ENCODE results near the gene SLC15A4. TPM values are rescaled to one million over a fixed set of nuclear protein-coding genes. Genes with fewer than 3 reads are reported as not detected.
A peak's percentile ranks its signal among the peaks of the same experiment; 100 is the strongest.

Gene SLC15A4
- total RNA-seq, 1 donor from 2014 or later, result 11.9 TPM

DNA sequence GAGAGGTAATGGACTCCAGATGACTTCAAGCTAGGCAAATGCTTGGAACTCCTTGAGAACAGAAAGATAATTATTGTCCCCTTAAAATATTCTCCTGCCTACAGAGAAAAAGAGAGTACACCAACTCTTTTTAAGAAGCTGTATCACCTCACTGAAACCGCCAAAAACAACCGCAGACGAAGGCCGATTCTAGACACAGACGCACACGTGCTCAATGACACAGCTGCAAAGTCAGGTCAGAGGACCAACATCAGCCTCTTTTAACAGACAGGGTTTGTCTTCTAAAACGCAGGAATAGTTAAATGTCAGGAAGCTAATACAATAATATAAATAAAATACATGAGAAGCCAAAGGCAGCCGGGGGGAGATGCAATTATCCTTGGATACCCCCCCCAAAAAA is 19.0 kb downstream of the SLC15A4 start:
- no peak overlapping the region for H3K9ac ChIP-seq (ENCODE audit: low read length)
- H3K27ac ChIP-seq (ENCODE audit: low read depth, low read length), result no peak overlapping the region
- Mint-ChIP-seq H3K36me3 (ENCODE audit: low read depth, unreplicated experiment) (peaks cover 5% of the 10 kb centered on the region), H3K27me3 (ENCODE audit: low read depth, unreplicated experiment) (no peaks in the 10 kb centered on the region), H3K9me3 (ENCODE audit: unreplicated experiment) (peaks cover 4% of the 10 kb centered on the region), H3K4me3 (ENCODE audit: unreplicated experiment) (no peak overlapping the region), H3K27ac (ENCODE audit: unreplicated experiment) (no peak overlapping the region), H3K4me1 (ENCODE audit: low read depth, unreplicated experiment) (peaks cover 3% of the 10 kb centered on the region)
- peaks cover 25% of the 10 kb centered on the region for H3K36me3 ChIP-seq (ENCODE audit: insufficient read depth, low read length)
- no peak overlapping the region for H3K4me2 ChIP-seq (ENCODE audit: low read length)
- TF ChIP-seq, protein P1, sequence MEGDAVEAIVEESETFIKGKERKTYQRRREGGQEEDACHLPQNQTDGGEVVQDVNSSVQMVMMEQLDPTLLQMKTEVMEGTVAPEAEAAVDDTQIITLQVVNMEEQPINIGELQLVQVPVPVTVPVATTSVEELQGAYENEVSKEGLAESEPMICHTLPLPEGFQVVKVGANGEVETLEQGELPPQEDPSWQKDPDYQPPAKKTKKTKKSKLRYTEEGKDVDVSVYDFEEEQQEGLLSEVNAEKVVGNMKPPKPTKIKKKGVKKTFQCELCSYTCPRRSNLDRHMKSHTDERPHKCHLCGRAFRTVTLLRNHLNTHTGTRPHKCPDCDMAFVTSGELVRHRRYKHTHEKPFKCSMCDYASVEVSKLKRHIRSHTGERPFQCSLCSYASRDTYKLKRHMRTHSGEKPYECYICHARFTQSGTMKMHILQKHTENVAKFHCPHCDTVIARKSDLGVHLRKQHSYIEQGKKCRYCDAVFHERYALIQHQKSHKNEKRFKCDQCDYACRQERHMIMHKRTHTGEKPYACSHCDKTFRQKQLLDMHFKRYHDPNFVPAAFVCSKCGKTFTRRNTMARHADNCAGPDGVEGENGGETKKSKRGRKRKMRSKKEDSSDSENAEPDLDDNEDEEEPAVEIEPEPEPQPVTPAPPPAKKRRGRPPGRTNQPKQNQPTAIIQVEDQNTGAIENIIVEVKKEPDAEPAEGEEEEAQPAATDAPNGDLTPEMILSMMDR (IDR thresholded peaks at IDR 0.05; ENCODE audit: insufficient read depth, low read depth, low read length), result no peak
- no peak for TF ChIP-seq EZH2 (IDR thresholded peaks at IDR 0.05; ENCODE audit: insufficient read depth, low read length)
- peaks cover 12% of the 10 kb centered on the region for H3K4me1 ChIP-seq (ENCODE audit: insufficient read depth, low read length)
- H3K9me3 ChIP-seq (ENCODE audit: insufficient read depth, low read depth, low read length), result no peaks in the 10 kb centered on the region
- peaks cover 52% of the 10 kb centered on the region for H3K79me2 ChIP-seq (ENCODE audit: insufficient read depth, low read length)
- FAIRE-seq, result no peak
- peaks cover 30% of the 10 kb centered on the region for H4K20me1 ChIP-seq (ENCODE audit: insufficient read depth, low read length)
- H3K27me3 ChIP-seq (ENCODE audit: insufficient read depth, low read length), result no peaks in the 10 kb centered on the region
- H3K4me3 ChIP-seq (ENCODE audit: insufficient read depth, low read depth, low read length), result no peak overlapping the region
- no peak overlapping the region for H2AFZ ChIP-seq (ENCODE audit: low read depth, low read length)
- DNase-seq (ENCODE audit: low read depth), result no peak

DNA sequence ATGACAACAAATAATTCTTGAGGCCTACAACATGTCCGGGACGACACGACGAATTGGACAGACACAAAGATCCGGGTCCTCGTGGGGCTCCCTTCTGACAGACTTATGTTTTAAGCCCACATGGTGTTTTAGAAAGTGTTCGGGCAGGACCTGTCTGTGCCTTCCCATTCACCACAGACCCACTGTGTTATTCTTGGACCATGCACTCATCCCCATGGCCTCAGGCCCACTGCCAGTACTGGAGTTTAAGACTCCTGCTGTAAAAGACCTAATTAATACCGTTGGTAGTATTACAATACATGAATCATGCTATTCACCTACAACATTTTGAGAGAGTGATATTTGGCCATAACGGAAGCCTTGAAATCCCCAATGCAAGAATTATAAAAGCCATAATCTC is 20.0 kb downstream of the SLC15A4 start:
- peaks cover 3% of the 10 kb centered on the region for H3K4me1 Mint-ChIP-seq (ENCODE audit: low read depth, unreplicated experiment)
- TF ChIP-seq, protein P1 (IDR thresholded peaks at IDR 0.05; ENCODE audit: insufficient read depth, low read depth, low read length), result no peak
- no peak for TF ChIP-seq EZH2 (IDR thresholded peaks at IDR 0.05; ENCODE audit: insufficient read depth, low read length)
- H3K27ac Mint-ChIP-seq (ENCODE audit: unreplicated experiment), result no peak overlapping the region
- Histone ChIP-seq H4K20me1 (ENCODE audit: insufficient read depth, low read length) (peaks cover 22% of the 10 kb centered on the region), H3K9me3 (ENCODE audit: insufficient read depth, low read depth, low read length) (no peaks in the 10 kb centered on the region), H3K27ac (ENCODE audit: low read depth, low read length) (peak overlapping the region; percentile 42), H3K79me2 (ENCODE audit: insufficient read depth, low read length) (peaks cover 45% of the 10 kb centered on the region), H2AFZ (ENCODE audit: low read depth, low read length) (no peak overlapping the region), H3K4me2 (ENCODE audit: low read length) (no peak overlapping the region), H3K36me3 (ENCODE audit: insufficient read depth, low read length) (peaks cover 25% of the 10 kb centered on the region), H3K27me3 (ENCODE audit: insufficient read depth, low read length) (no peaks in the 10 kb centered on the region), H3K4me3 (ENCODE audit: insufficient read depth, low read depth, low read length) (no peak overlapping the region), H3K4me1 (ENCODE audit: insufficient read depth, low read length) (peaks cover 12% of the 10 kb centered on the region), H3K9ac (ENCODE audit: low read length) (no peak overlapping the region)
- FAIRE-seq (no peak), DNase-seq (ENCODE audit: low read depth) (no peak)
- no peak overlapping the region for H3K4me3 Mint-ChIP-seq (ENCODE audit: unreplicated experiment)
- no peaks in the 10 kb centered on the region for H3K27me3 Mint-ChIP-seq (ENCODE audit: low read depth, unreplicated experiment)
- H3K36me3 Mint-ChIP-seq (ENCODE audit: low read depth, unreplicated experiment), result peaks cover 5% of the 10 kb centered on the region
- peaks cover 4% of the 10 kb centered on the region for H3K9me3 Mint-ChIP-seq (ENCODE audit: unreplicated experiment)

DNA sequence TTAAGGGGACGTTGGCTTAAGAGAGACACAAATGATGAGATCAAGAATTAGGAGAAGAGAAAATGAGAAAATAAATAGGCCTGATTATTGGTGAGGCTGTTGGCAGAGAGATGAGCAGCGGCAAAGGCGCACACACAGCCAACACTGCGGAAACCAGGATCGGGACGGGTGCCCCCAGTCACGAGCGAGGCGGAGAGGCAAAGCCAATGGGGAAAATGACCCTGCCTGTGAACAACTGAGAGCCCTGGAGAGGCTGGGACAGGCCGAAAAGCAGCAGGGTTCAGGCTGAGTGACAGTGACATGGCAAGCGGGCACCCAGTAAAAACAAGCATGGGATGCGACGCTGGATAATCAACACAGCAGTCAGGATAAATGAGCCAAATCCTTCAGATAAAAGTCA is 21.0 kb downstream of the SLC15A4 start:
- H3K4me1 ChIP-seq (ENCODE audit: insufficient read depth, low read length), result peaks cover 20% of the 10 kb centered on the region
- no peaks in the 10 kb centered on the region for H3K27me3 ChIP-seq (ENCODE audit: insufficient read depth, low read length)
- no peak overlapping the region for H3K27ac ChIP-seq (ENCODE audit: low read depth, low read length)
- no peaks in the 10 kb centered on the region for H3K9me3 ChIP-seq (ENCODE audit: insufficient read depth, low read depth, low read length)
- H3K79me2 ChIP-seq (ENCODE audit: insufficient read depth, low read length), result peaks cover 40% of the 10 kb centered on the region
- FAIRE-seq (no peak), DNase-seq (ENCODE audit: low read depth) (no peak)
- H3K9ac ChIP-seq (ENCODE audit: low read length), result no peak overlapping the region
- Mint-ChIP-seq H3K36me3 (ENCODE audit: low read depth, unreplicated experiment) (peaks cover 5% of the 10 kb centered on the region), H3K4me1 (ENCODE audit: low read depth, unreplicated experiment) (peaks cover 3% of the 10 kb centered on the region), H3K9me3 (ENCODE audit: unreplicated experiment) (peaks cover 4% of the 10 kb centered on the region), H3K27ac (ENCODE audit: unreplicated experiment) (no peak overlapping the region), H3K4me3 (ENCODE audit: unreplicated experiment) (no peak overlapping the region), H3K27me3 (ENCODE audit: low read depth, unreplicated experiment) (no peaks in the 10 kb centered on the region)
- TF ChIP-seq, protein P1 (IDR thresholded peaks at IDR 0.05; ENCODE audit: insufficient read depth, low read depth, low read length), result no peak
- TF ChIP-seq EZH2 (IDR thresholded peaks at IDR 0.05; ENCODE audit: insufficient read depth, low read length), result no peak
- H3K36me3 ChIP-seq (ENCODE audit: insufficient read depth, low read length), result peaks cover 20% of the 10 kb centered on the region
- H4K20me1 ChIP-seq (ENCODE audit: insufficient read depth, low read length), result peaks cover 20% of the 10 kb centered on the region
- no peak overlapping the region for H3K4me3 ChIP-seq (ENCODE audit: insufficient read depth, low read depth, low read length)
- H3K4me2 ChIP-seq (ENCODE audit: low read length), result no peak overlapping the region
- no peak overlapping the region for H2AFZ ChIP-seq (ENCODE audit: low read depth, low read length)

Data from astrocyte (in vitro differentiated cells and primary cell).